ENCODE results near the gene GIMAP2.

- TF ChIP-seq CTCF (IDR thresholded peaks at IDR 0.05) (no peak), POLR2A (IDR thresholded peaks at IDR 0.05) (no peak)
Measured at GRCh38 chr7:150722431-150722931, 37.0 kb downstream of the GIMAP2 start.
